ENCODE results near the gene MED13.

Gene MED13

DNA sequence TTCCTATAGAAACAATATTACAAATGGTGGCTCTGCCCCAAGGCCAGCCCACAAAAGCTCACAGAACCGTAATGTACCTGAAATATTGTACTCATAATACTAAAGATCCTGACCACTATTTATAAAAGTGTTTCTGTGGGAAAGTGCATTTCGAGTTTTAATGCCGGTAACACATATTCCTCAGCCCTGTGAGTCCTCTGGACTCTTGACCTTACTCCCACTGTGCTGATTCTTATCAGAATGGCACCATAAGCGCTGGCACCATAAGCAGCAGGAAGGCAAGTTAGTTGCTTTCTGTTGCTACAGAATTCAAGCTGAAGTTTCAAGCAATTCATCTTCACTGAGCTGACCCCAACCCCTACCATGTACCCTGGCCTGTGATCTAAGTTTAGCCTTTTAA lies 36.4 kb upstream of the MED13 start:
- Histone ChIP-seq H4K8ac (ENCODE audit: low read depth, low read length) (no peak overlapping the region), H3K79me2 (ENCODE audit: control insufficient read depth, insufficient read depth, low read length, poor library complexity) (no peaks in the 10 kb centered on the region), H2AFZ (ENCODE audit: insufficient read depth, low read length, poor library complexity) (no peak overlapping the region), H3K4me1 (ENCODE audit: control insufficient read depth in 1 of 2, insufficient read depth in 2 of 2, low read length in 2 of 2) (peaks cover 0 to 1% of the 10 kb centered on the region in 2 experiments), H3K9ac (ENCODE audit: low read length) (no peak overlapping the region), H4K91ac (ENCODE audit: low read depth, low read length) (no peak overlapping the region), H4K12ac (ENCODE audit: low read depth, low read length) (no peak overlapping the region), H3K4me2 (ENCODE audit: low read length) (no peak overlapping the region), H3K18ac (ENCODE audit: low read length) (no peak overlapping the region), H2AK5ac (ENCODE audit: low read length) (no peak overlapping the region), H2BK120ac (ENCODE audit: insufficient read depth, low read length, poor library complexity) (no peak overlapping the region), H2BK5ac (ENCODE audit: low read depth, low read length, poor library complexity) (no peak overlapping the region), H2BK12ac (ENCODE audit: low read length) (no peak overlapping the region), H3K4ac (ENCODE audit: low read depth, low read length) (no peak overlapping the region), H3K9me3 (ENCODE audit: insufficient read depth, low read depth, low read length) (no peaks in the 10 kb centered on the region), H3K14ac (ENCODE audit: low read length) (no peak overlapping the region), H3K27me3 (ENCODE audit: insufficient read depth, low read length) (no peaks in the 10 kb centered on the region), H3K79me1 (ENCODE audit: low read length) (no peaks in the 10 kb centered on the region), H3K27ac (ENCODE audit: low read depth, low read length) (no peak overlapping the region), H3K23ac (ENCODE audit: low read length) (no peak overlapping the region), H3K36me3 (ENCODE audit: control insufficient read depth in 1 of 2, insufficient read depth in 2 of 2, low read length in 2 of 2) (no peaks in the 10 kb centered on the region), H3K4me3 (ENCODE audit: low read depth, low read length) (no peak overlapping the region)
- WGBS (ENCODE audit: extremely low coverage, insufficient coverage, insufficient read length) = no CpG with 5 or more reads among the region's 4 CpGs
- DNase-seq = no peak

DNA sequence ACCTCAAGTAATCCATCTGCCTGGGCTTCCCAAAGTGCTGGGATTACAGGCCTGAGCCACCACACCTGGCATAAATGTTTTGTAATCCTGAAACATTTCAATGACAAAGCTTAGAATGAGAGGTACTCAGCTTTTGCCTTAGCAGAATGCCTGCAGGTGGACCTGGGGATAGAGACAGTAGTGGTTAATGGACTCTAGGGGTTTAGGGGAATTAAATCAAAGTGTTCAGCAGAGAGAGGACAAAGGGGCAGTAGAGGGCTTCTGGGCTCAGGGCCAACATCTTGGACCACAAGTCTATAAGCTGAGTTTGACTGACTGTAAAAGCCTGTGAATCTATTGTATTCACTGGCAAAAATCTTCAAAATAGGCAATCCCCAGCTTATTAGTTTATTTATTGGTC lies 36.0 kb upstream of the MED13 start:
- no peaks in the 10 kb centered on the region for H3K4me1 ChIP-seq (ENCODE audit: control insufficient read depth in 1 of 2, insufficient read depth in 2 of 2, low read length in 2 of 2)
- no peak overlapping the region for H3K4ac ChIP-seq (ENCODE audit: low read depth, low read length)
- DNase-seq = no peak
- H3K4me2 ChIP-seq (ENCODE audit: low read length) = no peak overlapping the region
- no peak overlapping the region for H3K27ac ChIP-seq (ENCODE audit: low read depth, low read length)
- no peak overlapping the region for H4K8ac ChIP-seq (ENCODE audit: low read depth, low read length)
- H4K12ac ChIP-seq (ENCODE audit: low read depth, low read length) = no peak overlapping the region
- H3K9me3 ChIP-seq (ENCODE audit: insufficient read depth, low read depth, low read length) = no peaks in the 10 kb centered on the region
- no peaks in the 10 kb centered on the region for H3K27me3 ChIP-seq (ENCODE audit: insufficient read depth, low read length)
- no peak overlapping the region for H2BK12ac ChIP-seq (ENCODE audit: low read length)
- no peak overlapping the region for H3K9ac ChIP-seq (ENCODE audit: low read length)
- H3K4me3 ChIP-seq (ENCODE audit: low read depth, low read length) = no peak overlapping the region
- H3K14ac ChIP-seq (ENCODE audit: low read length) = no peak overlapping the region
- H3K18ac ChIP-seq (ENCODE audit: low read length) = no peak overlapping the region
- H4K91ac ChIP-seq (ENCODE audit: low read depth, low read length) = no peak overlapping the region
- H3K23ac ChIP-seq (ENCODE audit: low read length) = no peak overlapping the region
- no peak overlapping the region for H2AK5ac ChIP-seq (ENCODE audit: low read length)
- no peak overlapping the region for H2BK5ac ChIP-seq (ENCODE audit: low read depth, low read length, poor library complexity)
- H2BK120ac ChIP-seq (ENCODE audit: insufficient read depth, low read length, poor library complexity) = no peak overlapping the region
- H2AFZ ChIP-seq (ENCODE audit: insufficient read depth, low read length, poor library complexity) = no peak overlapping the region
- H3K79me1 ChIP-seq (ENCODE audit: low read length) = no peaks in the 10 kb centered on the region
- no peaks in the 10 kb centered on the region for H3K79me2 ChIP-seq (ENCODE audit: control insufficient read depth, insufficient read depth, low read length, poor library complexity)
- no peaks in the 10 kb centered on the region for H3K36me3 ChIP-seq (ENCODE audit: control insufficient read depth in 1 of 2, insufficient read depth in 2 of 2, low read length in 2 of 2)

- Histone ChIP-seq H3K27ac (ENCODE audit: low read depth, low read length) (no peak overlapping the region), H3K4me2 (ENCODE audit: low read length) (no peak overlapping the region), H2AK5ac (ENCODE audit: low read length) (no peak overlapping the region), H2BK5ac (ENCODE audit: low read depth, low read length, poor library complexity) (no peak overlapping the region), H3K4me1 (ENCODE audit: control insufficient read depth in 1 of 2, insufficient read depth in 2 of 2, low read length in 2 of 2) (no peaks in the 10 kb centered on the region), H3K79me2 (ENCODE audit: control insufficient read depth, insufficient read depth, low read length, poor library complexity) (no peaks in the 10 kb centered on the region), H4K8ac (ENCODE audit: low read depth, low read length) (no peak overlapping the region), H3K9ac (ENCODE audit: low read length) (no peak overlapping the region), H2BK120ac (ENCODE audit: insufficient read depth, low read length, poor library complexity) (no peak overlapping the region), H3K79me1 (ENCODE audit: low read length) (no peaks in the 10 kb centered on the region), H4K12ac (ENCODE audit: low read depth, low read length) (no peak overlapping the region), H3K14ac (ENCODE audit: low read length) (no peak overlapping the region), H3K27me3 (ENCODE audit: insufficient read depth, low read length) (no peaks in the 10 kb centered on the region), H3K36me3 (ENCODE audit: control insufficient read depth in 1 of 2, insufficient read depth in 2 of 2, low read length in 2 of 2) (no peaks in the 10 kb centered on the region), H3K4ac (ENCODE audit: low read depth, low read length) (no peak overlapping the region), H4K91ac (ENCODE audit: low read depth, low read length) (no peak overlapping the region), H3K18ac (ENCODE audit: low read length) (no peak overlapping the region), H3K23ac (ENCODE audit: low read length) (no peak overlapping the region), H3K4me3 (ENCODE audit: low read depth, low read length) (no peak overlapping the region), H2AFZ (ENCODE audit: insufficient read depth, low read length, poor library complexity) (no peak overlapping the region), H3K9me3 (ENCODE audit: insufficient read depth, low read depth, low read length) (no peaks in the 10 kb centered on the region), H2BK12ac (ENCODE audit: low read length) (no peak overlapping the region)
- no peak for DNase-seq
- WGBS (ENCODE audit: extremely low coverage, insufficient coverage, insufficient read length) = no CpG with 5 or more reads among the region's 1 CpG
Measured at GRCh38 chr17:62100055-62100454, 35.0 kb upstream of the MED13 start.

GRCh38 chr17:62099532-62099931 lies 34.5 kb upstream of the MED13 start:
- Histone ChIP-seq H3K27me3 (ENCODE audit: insufficient read depth, low read length) (no peaks in the 10 kb centered on the region), H2AK5ac (ENCODE audit: low read length) (no peak overlapping the region), H2BK120ac (ENCODE audit: insufficient read depth, low read length, poor library complexity) (no peak overlapping the region), H2AFZ (ENCODE audit: insufficient read depth, low read length, poor library complexity) (no peak overlapping the region), H3K36me3 (ENCODE audit: control insufficient read depth in 1 of 2, insufficient read depth in 2 of 2, low read length in 2 of 2) (no peaks in the 10 kb centered on the region), H3K23ac (ENCODE audit: low read length) (no peak overlapping the region), H3K9ac (ENCODE audit: low read length) (no peak overlapping the region), H4K91ac (ENCODE audit: low read depth, low read length) (no peak overlapping the region), H3K4me2 (ENCODE audit: low read length) (no peak overlapping the region), H3K4me1 (ENCODE audit: control insufficient read depth in 1 of 2, insufficient read depth in 2 of 2, low read length in 2 of 2) (no peaks in the 10 kb centered on the region), H3K79me2 (ENCODE audit: control insufficient read depth, insufficient read depth, low read length, poor library complexity) (no peaks in the 10 kb centered on the region), H3K18ac (ENCODE audit: low read length) (no peak overlapping the region), H3K4me3 (ENCODE audit: low read depth, low read length) (no peak overlapping the region), H4K12ac (ENCODE audit: low read depth, low read length) (no peak overlapping the region), H3K79me1 (ENCODE audit: low read length) (no peaks in the 10 kb centered on the region), H3K4ac (ENCODE audit: low read depth, low read length) (no peak overlapping the region), H2BK5ac (ENCODE audit: low read depth, low read length, poor library complexity) (no peak overlapping the region), H3K9me3 (ENCODE audit: insufficient read depth, low read depth, low read length) (no peaks in the 10 kb centered on the region), H4K8ac (ENCODE audit: low read depth, low read length) (no peak overlapping the region), H3K14ac (ENCODE audit: low read length) (no peak overlapping the region), H3K27ac (ENCODE audit: low read depth, low read length) (no peak overlapping the region), H2BK12ac (ENCODE audit: low read length) (no peak overlapping the region)
- DNase-seq = no peak
- whole genome bisulfite sequencing (ENCODE audit: extremely low coverage, insufficient coverage, insufficient read length) = no CpG with 5 or more reads among the region's 2 CpGs
